Stomach (tissue), 9 donors: ENCODE data around the gene CCDC74A. TPM values are rescaled to one million over a fixed set of nuclear protein-coding genes. Genes with fewer than 3 reads are reported as not detected.

Experiments used
- DNase-seq, 2 donors: peaks; one replicate each; pipeline versions ENCODE4 v3.0.0 to v3.0.0-alpha.2; 2013 to 2019
- H3K27ac ChIP-seq, 5 donors: fragments of 200-600 bp in 4 of 5; sonication (generic) in 4 of 5; one replicate each; pipeline ENCODE4 v1.5.1; 2013 to 2019; ENCODE audit warnings: mild to moderate bottlenecking in 1 of 5, moderate library complexity in 1 of 5
- H3K27me3 ChIP-seq, 3 donors: fragments of 200-600 bp; sonication (generic); one replicate each; pipeline ENCODE4 v1.5.1; 2017 to 2019; ENCODE audit warnings: mixed run types in 1 of 3
- H3K36me3 ChIP-seq, 4 donors: fragments of 200-600 bp; sonication (generic); 1 replicate in 3 of 4; 2 replicates in 1 of 4; pipeline ENCODE4 v1.5.1; 2016 to 2019
- H3K4me1 ChIP-seq, 4 donors: fragments of 200-600 bp; sonication (generic); one replicate each; pipeline ENCODE4 v1.5.1; 2016 to 2019
- H3K4me3 ChIP-seq, 4 donors: fragments of 200-600 bp; sonication (generic) in 3 of 4; one replicate each; pipeline ENCODE4 v1.5.1; 2016 to 2019; ENCODE audit warnings: mild to moderate bottlenecking in 1 of 4
- H3K9me3 ChIP-seq, 4 donors: fragments of 200-600 bp; sonication (generic); one replicate each; pipeline ENCODE4 v1.5.1; 2016 to 2019
- EP300 ChIP-seq: sonication (generic); formaldehyde crosslinking; IDR thresholded peaks from one replicate; pipeline ENCODE4 v1.6.1; 2017; ENCODE audit warnings: antibody characterized with exemption
- POLR2A ChIP-seq, 4 donors: fragments of 450-650 bp; IDR thresholded peaks; one replicate each; pipeline ENCODE4 v1.6.1; 2016; ENCODE audit warnings: antibody characterized with exemption in 4 of 4, control low read depth in 2 of 4, mild to moderate bottlenecking in 1 of 4, moderate library complexity in 1 of 4
- POLR2AphosphoS5 ChIP-seq, 3 donors: sonication (generic); formaldehyde crosslinking; IDR thresholded peaks; one replicate each; pipeline ENCODE4 v1.6.1; 2016; ENCODE audit warnings: antibody characterized with exemption in 3 of 3
- WGBS, 5 donors: extraction: QIAGEN DNeasy Blood & Tissue Kit in 3 of 5; methylation state at CpG; one replicate each; pipeline versions ENCODE4 v1.1.5 to v1.1.7; 2013 to 2018; 5-methylcytosine and 5-hydroxymethylcytosine counted together
- intact Hi-C: fragments of 100-400 bp; cut with DNase I; formaldehyde crosslinking; loops from one replicate; pipeline ENCODE4 v1.15.1; 2023; ENCODE audit warnings: low total_unique reads
- polyA plus RNA-seq, 3 donors: library from polyadenylated mRNA; stranded (reverse); fragments of 200-250 nt; gene quantifications; one replicate each; pipeline ENCODE4 v1.2.3, GENCODE V29; 2013
- total RNA-seq, 5 donors: library from RNA; depleted of rRNA; stranded (reverse); fragments of >200 nt; gene quantifications; one replicate each; pipeline versions ENCODE4 v1.1.0 to v1.2.3, GENCODE V29; 2014 to 2016
- TF ChIP-seq, protein P1 (sequence below), 7 experiments: fragments of 450-650 bp in 4 of 7; fragments of 200-600 bp in 3 of 7; sonication (generic) in 3 of 7; IDR thresholded peaks; one replicate each; pipeline ENCODE4 v1.5.1; 2016 to 2019; ENCODE audit warnings: antibody characterized with exemption in 7 of 7, control low read depth in 2 of 7, mild to moderate bottlenecking in 1 of 7
- donor health status: healthy with polysubstance abuse.
- donor health status: Bipolar disorder and iron deficiency.
- donor health status: healthy.

Gene CCDC74A
- total and polyA plus RNA-seq, 8 donors = 0.45 to 7.3 (median 3.7) TPM; not detected in 1

DNA sequence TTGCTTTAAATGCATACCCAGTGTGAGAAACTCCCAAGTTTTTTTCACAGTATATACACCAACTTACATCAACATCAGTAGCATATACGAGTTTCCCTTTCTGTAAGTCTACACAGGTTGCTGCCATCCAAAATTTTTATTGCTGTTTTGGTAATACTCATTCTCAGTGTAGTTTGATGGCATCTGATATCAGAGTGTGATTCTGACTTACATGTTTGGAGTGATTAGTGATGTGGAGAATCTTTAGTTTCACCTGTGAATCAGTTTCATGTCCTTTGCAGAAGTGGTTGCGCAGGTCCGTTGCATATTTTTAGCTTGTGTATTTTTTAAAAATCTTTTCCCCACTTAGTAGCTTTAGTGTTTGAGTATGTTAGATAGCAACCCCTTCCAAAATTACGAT, 50.1 kb downstream of the CCDC74A start:
- WGBS, 5 donors = 73 to 87% (median 76%) methylated on average over 4 of the region's 4 CpGs
- H3K36me3 ChIP-seq = no peaks in the 10 kb centered on the region
- intact Hi-C loops = no loop called here
- no peak overlapping the region for H3K4me3 ChIP-seq
- DNase-seq = no peak
- no peaks in the 10 kb centered on the region for H3K9me3 ChIP-seq
- H3K27ac ChIP-seq = no peak overlapping the region
- H3K27me3 ChIP-seq = no peaks in the 10 kb centered on the region
- TF ChIP-seq POLR2AphosphoS5 (IDR thresholded peaks at IDR 0.05) (no peak), EP300 (no peak), POLR2A (IDR thresholded peaks at IDR 0.05) (no peak)
- TF ChIP-seq, protein P1, sequence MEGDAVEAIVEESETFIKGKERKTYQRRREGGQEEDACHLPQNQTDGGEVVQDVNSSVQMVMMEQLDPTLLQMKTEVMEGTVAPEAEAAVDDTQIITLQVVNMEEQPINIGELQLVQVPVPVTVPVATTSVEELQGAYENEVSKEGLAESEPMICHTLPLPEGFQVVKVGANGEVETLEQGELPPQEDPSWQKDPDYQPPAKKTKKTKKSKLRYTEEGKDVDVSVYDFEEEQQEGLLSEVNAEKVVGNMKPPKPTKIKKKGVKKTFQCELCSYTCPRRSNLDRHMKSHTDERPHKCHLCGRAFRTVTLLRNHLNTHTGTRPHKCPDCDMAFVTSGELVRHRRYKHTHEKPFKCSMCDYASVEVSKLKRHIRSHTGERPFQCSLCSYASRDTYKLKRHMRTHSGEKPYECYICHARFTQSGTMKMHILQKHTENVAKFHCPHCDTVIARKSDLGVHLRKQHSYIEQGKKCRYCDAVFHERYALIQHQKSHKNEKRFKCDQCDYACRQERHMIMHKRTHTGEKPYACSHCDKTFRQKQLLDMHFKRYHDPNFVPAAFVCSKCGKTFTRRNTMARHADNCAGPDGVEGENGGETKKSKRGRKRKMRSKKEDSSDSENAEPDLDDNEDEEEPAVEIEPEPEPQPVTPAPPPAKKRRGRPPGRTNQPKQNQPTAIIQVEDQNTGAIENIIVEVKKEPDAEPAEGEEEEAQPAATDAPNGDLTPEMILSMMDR (IDR thresholded peaks at IDR 0.05) = no peak
- H3K4me1 ChIP-seq = no peaks in the 10 kb centered on the region

DNA sequence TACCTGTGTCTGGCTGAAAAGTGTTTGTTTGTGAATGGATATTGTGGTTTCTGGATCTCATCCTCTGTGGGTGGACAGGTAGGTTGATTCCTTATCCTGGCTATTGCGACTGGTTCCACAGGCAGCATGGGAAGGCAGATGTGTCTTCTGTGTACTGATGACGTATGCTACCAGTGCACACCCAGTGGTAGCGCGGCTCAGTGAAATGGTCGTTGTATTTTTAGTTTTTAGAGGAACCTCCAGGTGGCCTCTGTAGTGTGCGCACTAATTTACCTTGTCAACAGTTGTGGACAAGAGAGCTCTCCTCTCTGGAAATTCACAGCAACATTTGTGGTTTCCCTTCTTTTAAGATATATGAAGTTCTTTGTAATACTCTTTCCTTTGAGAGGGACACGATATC, 52.5 kb downstream of the CCDC74A start:
- Histone ChIP-seq H3K4me3 (no peak overlapping the region), H3K4me1 (no peaks in the 10 kb centered on the region), H3K27ac (no peak overlapping the region), H3K36me3 (no peaks in the 10 kb centered on the region), H3K27me3 (no peaks in the 10 kb centered on the region), H3K9me3 (no peaks in the 10 kb centered on the region)
- no peak for TF ChIP-seq POLR2A (IDR thresholded peaks at IDR 0.05)
- TF ChIP-seq, protein P1 (IDR thresholded peaks at IDR 0.05) = no peak
- TF ChIP-seq EP300 = no peak
- TF ChIP-seq POLR2AphosphoS5 (IDR thresholded peaks at IDR 0.05) = no peak
- WGBS, 5 donors = 88 to 91% (median 89%) methylated on average over 7 of the region's 7 CpGs
- DNase-seq = no peak
- intact Hi-C loops = no loop called here

Other genes starting within 250 kb of the CCDC74A start
- gene RAB6D, start 163.7 kb upstream of the CCDC74A start, total RNA-seq = under 1 TPM in 1 of 5 donors, not detected in 4; 0.18 TPM
- gene RAB6D, start 163.7 kb upstream of the CCDC74A start, polyA plus RNA-seq = not detected
- not detected for gene TUBA3D, start 51.8 kb upstream of the CCDC74A start, total RNA-seq
- gene TUBA3D, start 51.8 kb upstream of the CCDC74A start, polyA plus RNA-seq = under 1 TPM in 1 of 3 donors, not detected in 2; 0.92 TPM
- gene MZT2A, start 35.5 kb upstream of the CCDC74A start, total RNA-seq = 100 to 1,000 TPM in 1 of 5 donors, 10 to 100 TPM in 3, not detected in 1; 11.6 to 187 (median 73.8) TPM
- 100 to 1,000 TPM; 123 to 231 (median 152) TPM for gene MZT2A, start 35.5 kb upstream of the CCDC74A start, polyA plus RNA-seq